GM12801 (cell line): ENCODE results near the gene TFEB.

ENCODE experiments used
- CTCF ChIP-seq: IDR thresholded peaks from one replicate; pipeline ENCODE4 v1.5.1; 2011; ENCODE audit warnings: control low read depth; ENCODE audit not compliant: insufficient read length; ENCODE audit errors: extremely low read depth

TFEB gene

GRCh38 chr6:41659935-41660334, 75.5 kb downstream of the TFEB start:
- TF ChIP-seq CTCF = no peak

GRCh38 chr6:41658636-41659035, 76.8 kb downstream of the TFEB start:
- no peak for TF ChIP-seq CTCF

- no peak for TF ChIP-seq CTCF
Measured at GRCh38 chr6:41657131-41658094, 78.0 kb downstream of the TFEB start.

- no peak for TF ChIP-seq CTCF
Measured at GRCh38 chr6:41656002-41656691, 79.3 kb downstream of the TFEB start.

- TF ChIP-seq CTCF = no peak
Measured at GRCh38 chr6:41655646-41656001, 79.8 kb downstream of the TFEB start.

DNA sequence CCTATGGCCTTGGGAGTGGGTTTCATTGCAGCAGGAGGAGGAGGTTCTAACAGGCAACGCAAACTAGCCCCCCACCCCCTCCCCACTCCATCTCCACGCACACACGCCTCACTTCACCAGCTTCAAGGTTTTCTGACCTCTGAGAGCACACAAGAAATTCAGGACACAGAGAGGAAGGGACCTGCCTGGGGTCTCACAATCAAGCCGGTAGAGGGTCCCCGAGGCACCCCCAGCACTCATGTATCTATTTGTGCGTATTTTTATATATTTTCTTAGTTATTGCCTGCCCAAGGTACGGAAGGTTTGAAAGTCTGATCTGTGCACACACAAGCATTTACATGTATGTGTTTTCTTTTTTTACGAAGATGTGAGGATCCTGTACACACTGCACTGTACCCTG, 80.2 kb downstream of the TFEB start:
- TF ChIP-seq CTCF = no peak

DNA sequence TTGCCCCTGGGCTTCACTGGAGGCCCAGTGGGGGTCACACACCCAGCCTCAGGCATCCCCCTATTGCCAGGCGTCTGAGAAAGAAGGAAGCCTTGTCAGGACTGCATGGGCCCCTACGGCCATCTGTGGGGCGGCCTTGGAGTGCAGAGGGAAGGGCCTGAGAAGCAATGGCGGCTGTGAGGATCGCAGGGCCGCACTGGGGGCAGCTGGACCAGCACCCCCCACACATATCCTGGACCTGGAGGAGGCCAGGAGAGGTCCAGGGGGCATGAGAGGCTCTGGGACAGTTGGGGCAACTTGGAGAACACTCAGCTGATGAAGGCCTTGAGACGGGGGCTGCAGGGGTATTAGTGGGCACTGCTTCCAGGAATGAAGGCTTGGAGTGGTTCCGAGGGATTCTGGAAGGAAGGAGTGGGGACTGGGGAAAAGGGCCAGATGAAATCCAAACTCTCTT, 80.7 kb downstream of the TFEB start:
- no peak for TF ChIP-seq CTCF
